ENCODE data around the gene DDR1.

DDR1 gene

GRCh38 chr6:30891816-30892538, 7.7 kb downstream of the DDR1 start:
- DNase-seq (ENCODE audit: low read depth): no peak
- TF ChIP-seq CTCF (IDR thresholded peaks at IDR 0.05; ENCODE audit: insufficient read depth, low read depth, low read length, missing control alignments): no peak
- H3K4me3 ChIP-seq (ENCODE audit: low read depth, low read length): no peak overlapping the region

- no peak for TF ChIP-seq CTCF (IDR thresholded peaks at IDR 0.05; ENCODE audit: insufficient read depth, low read depth, low read length, missing control alignments)
- H3K4me3 ChIP-seq (ENCODE audit: low read depth, low read length): no peak overlapping the region
- no peak for DNase-seq (ENCODE audit: low read depth)
Observed at GRCh38 chr6:30893001-30893591, 8.8 kb downstream of the DDR1 start.

- H3K4me3 ChIP-seq (ENCODE audit: low read depth, low read length): no peak overlapping the region
- TF ChIP-seq CTCF (IDR thresholded peaks at IDR 0.05; ENCODE audit: insufficient read depth, low read depth, low read length, missing control alignments): no peak
- DNase-seq (ENCODE audit: low read depth): no peak
Observed at GRCh38 chr6:30893666-30894065, 9.3 kb downstream of the DDR1 start.

- no peak for TF ChIP-seq CTCF (IDR thresholded peaks at IDR 0.05; ENCODE audit: insufficient read depth, low read depth, low read length, missing control alignments)
Observed at GRCh38 chr6:30894381-30894780, 10.1 kb downstream of the DDR1 start.

GRCh38 chr6:30894935-30895334, 10.6 kb downstream of the DDR1 start:
- H3K4me3 ChIP-seq (ENCODE audit: low read depth, low read length): no peak overlapping the region
- no peak for TF ChIP-seq CTCF (IDR thresholded peaks at IDR 0.05; ENCODE audit: insufficient read depth, low read depth, low read length, missing control alignments)
- no peak for DNase-seq (ENCODE audit: low read depth)

More at GRCh38 chr6:30894381-30894780, 10.1 kb downstream of the DDR1 start:
- H3K4me3 ChIP-seq (ENCODE audit: low read depth, low read length): no peak overlapping the region
- DNase-seq (ENCODE audit: low read depth): no peak

GRCh38 chr6:30895343-30895742, 11.0 kb downstream of the DDR1 start:
- H3K4me3 ChIP-seq (ENCODE audit: low read depth, low read length): no peak overlapping the region
- no peak for DNase-seq (ENCODE audit: low read depth)
- no peak for TF ChIP-seq CTCF (IDR thresholded peaks at IDR 0.05; ENCODE audit: insufficient read depth, low read depth, low read length, missing control alignments)

All from GM12865 (cell line).